ENCODE results near the gene KRT24. TPM values are rescaled to one million over a fixed set of nuclear protein-coding genes. Genes with fewer than 3 reads are reported as not detected.

KRT24 gene
- total and polyA plus RNA-seq, 11 donors = not detected

- ATAC-seq (no peak), DNase-seq (no peak)
- Histone ChIP-seq H3K27me3 (peaks cover 0 to 8% (median 0%) of the 10 kb centered on the region in 9 donors), H3K4me1 (no peaks in the 10 kb centered on the region), H3K36me3 (no peaks in the 10 kb centered on the region), H3K27ac (no peak overlapping the region), H3K4me3 (no peak overlapping the region), H3K9me3 (no peaks in the 10 kb centered on the region)
- intact Hi-C loops (cut with DNase I) = no loop called here
- WGBS, 4 donors = 77 to 91% (median 79%) methylated on average over 1 of the region's 1 CpG
- no peak for TF ChIP-seq CTCF (IDR thresholded peaks at IDR 0.05)
- TF ChIP-seq POLR2A (IDR thresholded peaks at IDR 0.05) = no peak
These were observed 31.5 kb upstream of the KRT24 start for GRCh38 chr17:40735016-40735415.

- Histone ChIP-seq H3K9me3 (no peaks in the 10 kb centered on the region), H3K4me3 (no peak overlapping the region), H3K36me3 (no peaks in the 10 kb centered on the region), H3K4me1 (no peaks in the 10 kb centered on the region), H3K27me3 (peaks cover 0 to 8% (median 0%) of the 10 kb centered on the region in 9 donors), H3K27ac (no peak overlapping the region)
- ATAC-seq = no peak
- no peak for TF ChIP-seq CTCF (IDR thresholded peaks at IDR 0.05)
- no peak for TF ChIP-seq POLR2A (IDR thresholded peaks at IDR 0.05)
- 83 to 90% (median 86%) methylated on average over 6 of the region's 6 CpGs for WGBS, 4 donors
- no peak for DNase-seq
- intact Hi-C loops (cut with DNase I) = no loop called here
These were observed 30.5 kb upstream of the KRT24 start for GRCh38 chr17:40734018-40734417.

GRCh38 chr17:40730970-40731369 is 27.4 kb upstream of the KRT24 start:
- intact Hi-C loops (cut with DNase I) = no loop called here
- TF ChIP-seq CTCF (IDR thresholded peaks at IDR 0.05) = no peak
- TF ChIP-seq POLR2A (IDR thresholded peaks at IDR 0.05) = no peak
- WGBS, 4 donors = 64 to 80% (median 70%) methylated on average over 1 of the region's 1 CpG
- H3K9me3 ChIP-seq = no peaks in the 10 kb centered on the region
- no peak overlapping the region for H3K27ac ChIP-seq
- no peaks in the 10 kb centered on the region for H3K4me1 ChIP-seq
- H3K27me3 ChIP-seq = peaks cover 0 to 8% (median 0%) of the 10 kb centered on the region in 9 donors
- no peak for ATAC-seq
- DNase-seq = no peak
- H3K36me3 ChIP-seq = no peaks in the 10 kb centered on the region
- no peak overlapping the region for H3K4me3 ChIP-seq

DNA sequence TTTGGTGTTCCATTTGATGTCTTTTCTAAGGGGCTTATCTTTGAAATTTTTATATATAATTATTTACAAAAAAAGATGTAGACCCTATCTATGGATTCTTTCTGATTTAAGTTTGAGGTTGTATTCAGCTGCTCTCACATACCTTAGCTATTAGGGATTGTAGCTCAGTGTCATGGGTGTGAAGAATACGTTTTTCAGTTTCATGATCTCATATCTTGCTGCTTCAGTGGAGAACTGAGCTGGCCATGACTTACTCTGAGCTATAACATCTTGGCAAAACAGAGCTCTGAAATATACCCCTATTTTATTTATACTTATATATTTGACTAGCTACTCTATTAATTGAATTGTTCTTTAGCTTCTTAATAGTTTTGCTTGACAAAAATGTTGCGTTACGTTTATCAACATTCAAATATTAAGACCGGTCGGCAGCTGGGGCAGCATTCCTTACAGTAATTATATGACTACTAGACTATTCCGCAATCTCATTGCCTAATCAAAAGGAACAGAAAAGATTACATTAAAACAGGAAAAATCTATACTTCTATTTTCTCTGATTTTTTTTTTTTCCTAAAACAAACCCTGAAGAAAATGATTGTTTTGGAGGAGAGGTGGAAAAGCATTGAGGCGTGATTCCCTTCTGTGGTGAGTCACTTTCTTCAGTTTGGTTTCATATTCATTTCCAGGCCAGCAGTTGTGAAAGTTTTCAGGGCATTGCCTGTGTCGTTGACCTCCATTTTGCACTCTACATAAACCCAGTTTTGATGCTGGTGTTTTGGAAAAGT is 24.1 kb upstream of the KRT24 start:
- WGBS, 4 donors = 76 to 81% (median 78%) methylated on average over 8 of the region's 8 CpGs
- no peaks in the 10 kb centered on the region for H3K36me3 ChIP-seq
- no peaks in the 10 kb centered on the region for H3K9me3 ChIP-seq
- no peak for DNase-seq
- peaks cover 0 to 17% (median 2%) of the 10 kb centered on the region in 9 donors for H3K27me3 ChIP-seq
- H3K4me1 ChIP-seq = no peaks in the 10 kb centered on the region
- H3K27ac ChIP-seq = no peak overlapping the region
- intact Hi-C loops (cut with DNase I) = no loop called here
- no peak for TF ChIP-seq POLR2A (IDR thresholded peaks at IDR 0.05)
- TF ChIP-seq CTCF (IDR thresholded peaks at IDR 0.05) = no peak
- ATAC-seq = no peak
- no peak overlapping the region for H3K4me3 ChIP-seq

Measured in heart left ventricle (tissue), 16 donors.